Activated CD4-positive, alpha-beta T cell treated with anti-CD3 and anti-CD28 coated beads, Interleukin-2, Interleukin-6, amounts not matched to agents 100 ng/mL and 50 ng/mL, durations not matched to agents 16 hours and 8 hours (primary cell): ENCODE results near the gene ARPIN.
"Not testable (repeated sequence)": the region's sequence is repeated elsewhere in the genome, so short reads cannot be mapped to it uniquely, and the experiment has no call there.

Experiments
- DNase-seq: peaks from one replicate; pipeline ENCODE4 v3.0.0-alpha.2; 2020

ARPIN gene

GRCh38 chr15:89875741-89876140, 37.0 kb downstream of the ARPIN start:
- DNase-seq = no peak

- peak; percentile 88 for DNase-seq
Observed at GRCh38 chr15:89874926-89875564, 37.7 kb downstream of the ARPIN start.

- no peak for DNase-seq
Observed at GRCh38 chr15:89870688-89871288, 42.0 kb downstream of the ARPIN start.

- no peak for DNase-seq
Observed at GRCh38 chr15:89870006-89870405, 42.7 kb downstream of the ARPIN start.

GRCh38 chr15:89869490-89869889, 43.3 kb downstream of the ARPIN start:
- DNase-seq = not testable (repeated sequence)

- no peak for DNase-seq
Observed at GRCh38 chr15:89864958-89865739, 47.6 kb downstream of the ARPIN start.

GRCh38 chr15:89863918-89864317, 48.8 kb downstream of the ARPIN start:
- DNase-seq = no peak

- DNase-seq = no peak
Observed at GRCh38 chr15:89860891-89861290, 51.9 kb downstream of the ARPIN start.

- DNase-seq = no peak
Observed at GRCh38 chr15:89860431-89860830, 52.3 kb downstream of the ARPIN start.

- no peak for DNase-seq
Observed at GRCh38 chr15:89858661-89859458, 53.9 kb downstream of the ARPIN start.

GRCh38 chr15:89857673-89858072, 55.1 kb downstream of the ARPIN start:
- no peak for DNase-seq

GRCh38 chr15:89855948-89856347, 56.8 kb downstream of the ARPIN start:
- DNase-seq = no peak

GRCh38 chr15:89854863-89855262, 57.9 kb downstream of the ARPIN start:
- DNase-seq = not testable (repeated sequence)

GRCh38 chr15:89852342-89852995, 60.3 kb downstream of the ARPIN start:
- DNase-seq = no peak

- no peak for DNase-seq
Observed at GRCh38 chr15:89851673-89852341, 60.9 kb downstream of the ARPIN start.

- no peak for DNase-seq
Observed at GRCh38 chr15:89848970-89849292, 63.8 kb downstream of the ARPIN start.

- no peak for DNase-seq
Observed at GRCh38 chr15:89847101-89847500, 65.7 kb downstream of the ARPIN start.

- peak; percentile 12 for DNase-seq
Observed at GRCh38 chr15:89845305-89845893, 67.4 kb downstream of the ARPIN start.
